HEK293T (cell line): ENCODE measurements around the gene CARM1.

Source experiments
- ARNT ChIP-seq: fragments of 450-650 bp; IDR thresholded peaks from 2 replicates; pipeline ENCODE4 v1.6.1; 2017; ENCODE audit warnings: mild to moderate bottlenecking
- BHLHE40 ChIP-seq: fragments of 450-650 bp; IDR thresholded peaks from 2 replicates; pipeline ENCODE4 v1.6.1; 2016; ENCODE audit warnings: mild to moderate bottlenecking, moderate library complexity, borderline replicate concordance
- CTBP1 ChIP-seq: fragments of 450-650 bp; IDR thresholded peaks from 2 replicates; pipeline ENCODE4 v1.6.1; 2016; ENCODE audit warnings: borderline replicate concordance
- ELF4 ChIP-seq: fragments of 450-650 bp; IDR thresholded peaks from 2 replicates; pipeline ENCODE4 v1.6.1; 2017; ENCODE audit warnings: antibody characterized with exemption
- FOXA1 ChIP-seq: fragments of 450-650 bp; IDR thresholded peaks from 2 replicates; pipeline ENCODE4 v1.6.1; 2016; ENCODE audit warnings: mild to moderate bottlenecking
- FOXM1 ChIP-seq: fragments of 450-650 bp; IDR thresholded peaks from 2 replicates; pipeline ENCODE4 v1.6.1; 2017; ENCODE audit warnings: mild to moderate bottlenecking, borderline replicate concordance
- HDGF ChIP-seq: fragments of 450-650 bp; IDR thresholded peaks from 2 replicates; pipeline ENCODE4 v1.6.1; 2017; ENCODE audit warnings: antibody characterized with exemption, borderline replicate concordance
- L3MBTL2 ChIP-seq: fragments of 450-650 bp; conservative IDR thresholded peaks from 2 replicates; pipeline ENCODE4 v1.6.1; 2016; ENCODE audit warnings: mild to moderate bottlenecking
- LEF1 ChIP-seq: fragments of 450-650 bp; IDR thresholded peaks from 2 replicates; pipeline ENCODE4 v1.6.1; 2017; ENCODE audit warnings: mild to moderate bottlenecking, borderline replicate concordance
- SP1 ChIP-seq: fragments of 450-650 bp; IDR thresholded peaks from 2 replicates; pipeline ENCODE4 v1.6.1; 2017
- SUZ12 ChIP-seq: fragments of 450-650 bp; IDR thresholded peaks from 2 replicates; pipeline ENCODE4 v1.6.1; 2016; ENCODE audit warnings: mild to moderate bottlenecking
- TARDBP ChIP-seq: fragments of 450-650 bp; IDR thresholded peaks from 2 replicates; pipeline ENCODE4 v1.6.1; 2016

- TF ChIP-seq FOXM1: no peak
- no peak for TF ChIP-seq FOXA1
- no peak for TF ChIP-seq ELF4
- no peak for TF ChIP-seq BHLHE40
- no peak for TF ChIP-seq ARNT
- no peak for TF ChIP-seq CTBP1
- TF ChIP-seq HDGF: no peak
- no peak for TF ChIP-seq SP1
- no peak for TF ChIP-seq SUZ12
- TF ChIP-seq TARDBP: no peak
- TF ChIP-seq L3MBTL2: no peak
- TF ChIP-seq LEF1: no peak
These were observed 48.3 kb downstream of the CARM1 start for GRCh38 chr19:10919352-10920287.
